CD8-positive, alpha-beta memory T cell (primary cell): ENCODE results near the gene MMP2. TPM values are rescaled to one million over a fixed set of nuclear protein-coding genes. Genes with fewer than 3 reads are reported as not detected.

Experiments used
- CTCF ChIA-PET: fragments of 350-600 bp; sonication (Branson Sonifier 250); formaldehyde crosslinking; loops from one replicate; lab custom pipeline; 2021; ENCODE audit warnings: antibody characterized with exemption; lab: Charles Lee
- POLR2A ChIA-PET: fragments of 350-600 bp; sonication (Branson Sonifier 250); formaldehyde crosslinking; loops from one replicate; lab custom pipeline; 2021; ENCODE audit warnings: antibody characterized with exemption; lab: Charles Lee
- DNase-seq, 5 donors: peaks; one replicate each; pipeline versions ENCODE4 v3.0.0 to v3.0.0-alpha.2; 2020 to 2022; ENCODE audit warnings: mixed read lengths in 1 of 5
- H3K27ac ChIP-seq: one replicate; pipeline ENCODE4 v1.7.0; 2013; ENCODE audit warnings: low read depth, mild to moderate bottlenecking, low read length, moderate library complexity
- H3K27me3 ChIP-seq: 2 replicates; pipeline ENCODE4 v1.7.0; 2013; ENCODE audit warnings: low read length, mild to moderate bottlenecking; ENCODE audit not compliant: insufficient read depth, poor library complexity, severe bottlenecking
- H3K36me3 ChIP-seq: 2 replicates; pipeline ENCODE4 v1.7.0; 2013; ENCODE audit warnings: mild to moderate bottlenecking, low read length, moderate library complexity; ENCODE audit not compliant: insufficient read depth
- H3K4me1 ChIP-seq: 2 replicates; pipeline ENCODE4 v1.7.0; 2013; ENCODE audit warnings: mild to moderate bottlenecking, low read length, moderate library complexity; ENCODE audit not compliant: insufficient read depth
- H3K4me3 ChIP-seq: 2 replicates; pipeline ENCODE4 v1.7.0; 2013; ENCODE audit warnings: mild to moderate bottlenecking, low read length
- H3K9me3 ChIP-seq: 2 replicates; pipeline ENCODE4 v1.7.0; 2013; ENCODE audit warnings: mild to moderate bottlenecking, low read length
- H3K27ac Mint-ChIP-seq, 8 donors: one replicate each; pipeline ENCODE4 v1.8.0; 2020 to 2021; ENCODE audit warnings: mixed read lengths in 8 of 8, mild to moderate bottlenecking in 6 of 8, inconsistent platforms in 3 of 8, moderate library complexity in 3 of 8
- H3K27me3 Mint-ChIP-seq, 2 donors: one replicate each; pipeline ENCODE4 v1.8.0; 2020 to 2021; ENCODE audit warnings: mixed read lengths in 2 of 2, mild to moderate bottlenecking in 1 of 2, moderate library complexity in 1 of 2
- H3K36me3 Mint-ChIP-seq, 3 donors: one replicate each; pipeline ENCODE4 v1.8.0; 2020 to 2021; ENCODE audit warnings: mixed read lengths in 3 of 3, inconsistent platforms in 1 of 3, mild to moderate bottlenecking in 1 of 3
- H3K4me1 Mint-ChIP-seq, 3 donors: one replicate each; pipeline ENCODE4 v1.8.0; 2020 to 2021; ENCODE audit warnings: mixed read lengths in 3 of 3, inconsistent platforms in 1 of 3, mild to moderate bottlenecking in 1 of 3
- H3K4me3 Mint-ChIP-seq, 7 donors: one replicate each; pipeline ENCODE4 v1.8.0; 2020 to 2021; ENCODE audit warnings: mixed read lengths in 7 of 7, mild to moderate bottlenecking in 6 of 7, moderate library complexity in 4 of 7, inconsistent platforms in 2 of 7
- H3K9me3 Mint-ChIP-seq, 5 donors: one replicate each; pipeline ENCODE4 v1.8.0; 2020 to 2022; ENCODE audit warnings: mixed read lengths in 5 of 5, mild to moderate bottlenecking in 3 of 5, moderate library complexity in 2 of 5, inconsistent platforms in 1 of 5
- polyA plus RNA-seq: library from polyadenylated mRNA; unstranded; fragments of 300-500 nt; fragmentation: Illumina TruSeq; gene quantifications from one replicate; pipeline ENCODE4 v1.2.3, GENCODE V29; 2021
- total RNA-seq, 2 experiments: library from RNA; stranded (reverse); gene quantifications; one replicate each; pipeline ENCODE4 v1.2.3, GENCODE V29; 2021

Gene MMP2
- total and polyA plus RNA-seq, 3 experiments from 2014 or later: not detected

GRCh38 chr16:55462241-55462640 lies 16.8 kb upstream of the MMP2 start:
- CTCF ChIA-PET: no interaction called here
- Histone ChIP-seq H3K4me3 (no peak overlapping the region), H3K9me3 (no peaks in the 10 kb centered on the region), H3K4me1 (no peaks in the 10 kb centered on the region), H3K36me3 (no peaks in the 10 kb centered on the region), H3K27ac (no peak overlapping the region), H3K27me3 (peaks cover 3% of the 10 kb centered on the region)
- POLR2A ChIA-PET: no interaction called here
- Mint-ChIP-seq H3K4me1 (peaks cover 0 to 4% (median 2%) of the 10 kb centered on the region in 3 donors), H3K27me3 (peaks cover 3 to 8% of the 10 kb centered on the region in 2 donors), H3K9me3 (no peaks in the 10 kb centered on the region), H3K4me3 (no peak overlapping the region), H3K36me3 (no peaks in the 10 kb centered on the region), H3K27ac (no peak overlapping the region)
- DNase-seq: no peak

GRCh38 chr16:55464375-55464774 lies 14.6 kb upstream of the MMP2 start:
- Mint-ChIP-seq H3K4me1 (peaks cover 0 to 4% (median 2%) of the 10 kb centered on the region in 3 donors), H3K9me3 (no peaks in the 10 kb centered on the region), H3K27me3 (peaks cover 3 to 5% of the 10 kb centered on the region in 2 donors), H3K27ac (no peak overlapping the region), H3K4me3 (no peak overlapping the region), H3K36me3 (no peaks in the 10 kb centered on the region)
- ChIA-PET POLR2A (no interaction called here), CTCF (interaction anchor here (0.6 to 2.3 kb wide), 20 partner anchors 8 to 1914 kb away, joined by 3 to 13 read pairs (median 3); no protein-coding TSS in a partner anchor)
- no peaks in the 10 kb centered on the region for H3K27me3 ChIP-seq
- H3K4me3 ChIP-seq: no peak overlapping the region
- H3K36me3 ChIP-seq: no peaks in the 10 kb centered on the region
- DNase-seq: no peak
- H3K27ac ChIP-seq: no peak overlapping the region
- no peaks in the 10 kb centered on the region for H3K4me1 ChIP-seq
- H3K9me3 ChIP-seq: no peaks in the 10 kb centered on the region

- ChIA-PET POLR2A (no interaction called here), CTCF (interaction anchor here (0.6 to 2.3 kb wide), 21 partner anchors 9 to 1915 kb away, joined by 3 to 13 read pairs (median 3); no protein-coding TSS in a partner anchor)
- H3K4me1 Mint-ChIP-seq: peaks cover 0 to 4% (median 2%) of the 10 kb centered on the region in 3 donors
- H3K36me3 ChIP-seq: no peaks in the 10 kb centered on the region
- H3K4me3 Mint-ChIP-seq: no peak overlapping the region
- no peaks in the 10 kb centered on the region for H3K36me3 Mint-ChIP-seq
- H3K4me3 ChIP-seq: no peak overlapping the region
- no peaks in the 10 kb centered on the region for H3K9me3 Mint-ChIP-seq
- H3K27ac ChIP-seq: no peak overlapping the region
- peaks cover 3 to 5% of the 10 kb centered on the region in 2 donors for H3K27me3 Mint-ChIP-seq
- no peaks in the 10 kb centered on the region for H3K4me1 ChIP-seq
- DNase-seq: peak; percentile 57 to 82 (median 68)
- no peaks in the 10 kb centered on the region for H3K27me3 ChIP-seq
- no peaks in the 10 kb centered on the region for H3K9me3 ChIP-seq
- H3K27ac Mint-ChIP-seq: no peak overlapping the region
These were observed 13.7 kb upstream of the MMP2 start for GRCh38 chr16:55465077-55465896.

GRCh38 chr16:55466209-55466608 lies 12.8 kb upstream of the MMP2 start:
- no peak overlapping the region for H3K27ac Mint-ChIP-seq
- H3K4me1 Mint-ChIP-seq: peaks cover 0 to 4% (median 2%) of the 10 kb centered on the region in 3 donors
- H3K4me3 Mint-ChIP-seq: peak overlapping the region in 1 of 7 donors; percentile 45
- Histone ChIP-seq H3K27ac (no peak overlapping the region), H3K36me3 (no peaks in the 10 kb centered on the region), H3K4me3 (no peak overlapping the region), H3K27me3 (no peaks in the 10 kb centered on the region), H3K9me3 (no peaks in the 10 kb centered on the region), H3K4me1 (no peaks in the 10 kb centered on the region)
- DNase-seq: no peak
- no peaks in the 10 kb centered on the region for H3K36me3 Mint-ChIP-seq
- no peaks in the 10 kb centered on the region for H3K9me3 Mint-ChIP-seq
- CTCF ChIA-PET: interaction anchor here (1.3 to 2.3 kb wide), 2 partner anchors 14 to 376 kb away, joined by 3 to 9 read pairs; no protein-coding TSS in a partner anchor
- H3K27me3 Mint-ChIP-seq: peaks cover 5% of the 10 kb centered on the region in 2 donors
- POLR2A ChIA-PET: no interaction called here

- H3K9me3 ChIP-seq: no peaks in the 10 kb centered on the region
- no peak overlapping the region for H3K27ac Mint-ChIP-seq
- H3K4me1 ChIP-seq: no peaks in the 10 kb centered on the region
- H3K27ac ChIP-seq: no peak overlapping the region
- peaks cover 0 to 4% (median 2%) of the 10 kb centered on the region in 3 donors for H3K4me1 Mint-ChIP-seq
- no peak overlapping the region for H3K4me3 Mint-ChIP-seq
- no peak for DNase-seq
- H3K36me3 Mint-ChIP-seq: no peaks in the 10 kb centered on the region
- H3K4me3 ChIP-seq: no peak overlapping the region
- CTCF ChIA-PET: no interaction called here
- POLR2A ChIA-PET: no interaction called here
- H3K27me3 Mint-ChIP-seq: peaks cover 5 to 7% of the 10 kb centered on the region in 2 donors
- H3K36me3 ChIP-seq: no peaks in the 10 kb centered on the region
- no peaks in the 10 kb centered on the region for H3K9me3 Mint-ChIP-seq
- no peaks in the 10 kb centered on the region for H3K27me3 ChIP-seq
These were observed 11.1 kb upstream of the MMP2 start for GRCh38 chr16:55467898-55468297.

- no peaks in the 10 kb centered on the region for H3K36me3 Mint-ChIP-seq
- peaks cover 0 to 4% (median 2%) of the 10 kb centered on the region in 3 donors for H3K4me1 Mint-ChIP-seq
- POLR2A ChIA-PET: no interaction called here
- H3K9me3 Mint-ChIP-seq: no peaks in the 10 kb centered on the region
- Histone ChIP-seq H3K4me1 (no peaks in the 10 kb centered on the region), H3K36me3 (no peaks in the 10 kb centered on the region), H3K4me3 (no peak overlapping the region), H3K27me3 (no peaks in the 10 kb centered on the region), H3K9me3 (no peaks in the 10 kb centered on the region), H3K27ac (no peak overlapping the region)
- no peak overlapping the region for H3K4me3 Mint-ChIP-seq
- CTCF ChIA-PET: interaction anchor here (0.6 kb wide), 1 partner anchor 1132 kb away, joined by 4 read pairs; no protein-coding TSS in a partner anchor
- H3K27me3 Mint-ChIP-seq: peaks cover 5 to 7% of the 10 kb centered on the region in 2 donors
- DNase-seq: no peak
- peak overlapping the region in 1 of 8 donors; percentile 77 for H3K27ac Mint-ChIP-seq
These were observed 10.5 kb upstream of the MMP2 start for GRCh38 chr16:55468352-55468990.

- POLR2A ChIA-PET: no interaction called here
- no peaks in the 10 kb centered on the region for H3K27me3 ChIP-seq
- H3K27ac ChIP-seq: no peak overlapping the region
- Mint-ChIP-seq H3K4me3 (no peak overlapping the region), H3K27ac (no peak overlapping the region), H3K27me3 (peaks cover 4 to 9% of the 10 kb centered on the region in 2 donors), H3K36me3 (no peaks in the 10 kb centered on the region), H3K4me1 (peaks cover 0 to 4% (median 2%) of the 10 kb centered on the region in 3 donors), H3K9me3 (no peaks in the 10 kb centered on the region)
- H3K4me3 ChIP-seq: no peak overlapping the region
- DNase-seq: no peak
- H3K36me3 ChIP-seq: no peaks in the 10 kb centered on the region
- CTCF ChIA-PET: no interaction called here
- H3K4me1 ChIP-seq: no peaks in the 10 kb centered on the region
- no peaks in the 10 kb centered on the region for H3K9me3 ChIP-seq
These were observed 9.0 kb upstream of the MMP2 start for GRCh38 chr16:55469821-55470532.
